GM19324 (cell line): ENCODE data around the gene P2RX3.

ENCODE experiments used
- ATAC-seq: cut with Tn5 transposase; IDR thresholded peaks from one replicate; pipeline ENCODE4 v1.9.1; 2021; ENCODE audit warnings: mild to moderate bottlenecking, moderate library complexity; ENCODE audit not compliant: unreplicated experiment, low FRiP score

Gene P2RX3

DNA sequence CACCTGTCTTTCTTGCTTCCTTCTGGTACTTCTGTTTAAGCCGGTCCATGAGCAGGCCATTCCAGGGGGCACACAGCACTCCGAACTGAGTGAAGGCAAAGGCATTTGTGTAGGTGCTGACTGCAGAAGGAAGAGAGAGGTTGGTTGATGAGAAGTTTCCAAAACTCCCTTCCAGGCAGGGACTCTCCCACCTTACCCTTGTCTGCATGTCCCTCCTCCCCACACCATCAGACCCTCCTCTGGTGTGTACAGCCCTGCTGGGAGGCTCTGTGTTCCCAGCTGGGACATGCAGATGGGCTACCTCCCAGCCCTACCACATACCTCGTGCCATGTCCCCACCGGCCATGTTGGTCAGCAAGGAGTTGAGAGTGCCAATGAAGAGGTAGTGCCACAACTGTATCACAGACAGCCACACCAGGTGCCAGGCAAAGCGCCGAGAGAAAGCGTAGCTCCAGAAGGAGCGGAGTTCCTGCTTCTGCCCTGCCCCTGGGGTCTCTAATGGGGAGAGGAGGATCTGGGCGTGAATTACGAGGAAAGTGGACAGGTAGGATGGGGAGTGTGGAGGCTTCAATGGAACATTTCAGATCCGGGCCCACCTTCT is 76.6 kb downstream of the P2RX3 start:
- no peak for ATAC-seq

DNA sequence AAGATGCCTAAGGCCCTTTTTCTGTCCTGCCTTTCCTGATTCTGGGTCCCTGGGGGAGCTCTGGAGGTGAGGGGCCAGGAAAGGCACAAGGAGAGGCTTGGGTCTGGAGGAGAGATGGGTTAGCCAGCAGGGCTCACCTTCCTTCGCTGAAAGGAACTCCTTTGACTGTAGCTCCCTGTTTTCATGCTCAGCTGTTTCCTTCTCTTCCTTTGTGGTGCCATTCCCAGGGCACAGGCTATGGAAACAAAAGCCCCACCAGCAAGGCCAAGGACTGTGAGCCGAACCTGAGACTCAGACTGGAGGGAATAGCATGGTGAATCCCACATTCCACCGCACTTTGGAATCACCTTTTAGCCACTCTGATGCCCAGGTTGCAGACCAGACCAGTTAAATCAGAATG is 78.3 kb downstream of the P2RX3 start:
- ATAC-seq: no peak

DNA sequence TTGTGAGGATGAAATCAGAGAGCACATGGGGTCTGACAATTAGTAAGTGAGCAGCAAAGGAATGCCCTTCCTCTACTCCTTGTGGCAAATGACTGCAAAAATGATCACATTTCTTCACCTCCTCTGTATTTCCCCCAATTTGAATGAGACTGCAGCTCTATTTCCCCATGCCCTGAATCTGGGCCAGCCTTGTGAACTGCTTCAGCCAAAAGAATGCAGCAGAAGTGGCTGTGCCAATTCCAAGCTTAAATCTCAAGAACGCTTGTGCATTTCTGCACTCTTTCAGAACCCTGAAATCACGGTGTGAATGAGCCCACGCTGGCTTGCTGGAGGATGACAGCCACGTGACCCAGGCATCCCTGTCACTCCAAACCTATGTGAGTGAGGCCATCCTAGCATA is 78.9 kb downstream of the P2RX3 start:
- no peak for ATAC-seq

DNA sequence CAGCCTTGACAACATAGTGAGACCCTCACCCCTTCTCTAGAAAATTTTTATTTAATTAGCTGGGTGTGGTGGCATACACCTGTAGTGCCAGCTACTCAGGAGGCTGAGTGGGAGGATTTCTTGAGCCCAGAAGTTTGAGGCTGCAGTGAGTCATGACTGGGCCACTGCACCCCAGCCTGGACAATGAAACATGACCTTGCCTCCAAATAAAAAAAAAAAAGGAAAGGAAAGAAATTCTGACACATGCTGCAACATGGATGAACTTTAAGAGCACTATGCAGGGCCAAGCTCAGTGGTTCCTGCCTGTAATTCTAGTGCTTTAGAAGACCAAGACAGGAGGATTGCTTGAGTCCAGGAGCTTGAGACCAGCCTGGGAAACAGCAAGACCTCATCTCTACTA is 80.0 kb downstream of the P2RX3 start:
- no peak for ATAC-seq

DNA sequence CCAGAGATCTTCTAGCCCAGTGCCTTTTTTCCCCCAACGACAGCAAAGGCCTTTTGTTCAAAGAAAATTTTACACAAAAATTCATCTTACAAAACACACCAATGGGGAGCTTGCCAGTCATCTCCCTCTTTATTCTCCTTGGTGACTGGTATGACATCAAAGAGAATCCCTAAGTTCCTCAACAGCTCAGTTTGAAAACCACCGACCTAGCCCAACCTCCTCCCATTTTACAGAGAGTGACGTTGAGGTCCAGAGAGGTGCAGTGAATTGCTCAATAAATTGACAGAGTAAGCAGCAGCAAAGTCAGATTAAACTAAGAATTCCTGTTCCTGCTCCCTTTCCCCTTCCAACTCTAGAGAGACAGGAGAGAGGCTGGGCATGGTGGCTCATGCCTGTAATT is 81.0 kb downstream of the P2RX3 start:
- ATAC-seq: no peak

DNA sequence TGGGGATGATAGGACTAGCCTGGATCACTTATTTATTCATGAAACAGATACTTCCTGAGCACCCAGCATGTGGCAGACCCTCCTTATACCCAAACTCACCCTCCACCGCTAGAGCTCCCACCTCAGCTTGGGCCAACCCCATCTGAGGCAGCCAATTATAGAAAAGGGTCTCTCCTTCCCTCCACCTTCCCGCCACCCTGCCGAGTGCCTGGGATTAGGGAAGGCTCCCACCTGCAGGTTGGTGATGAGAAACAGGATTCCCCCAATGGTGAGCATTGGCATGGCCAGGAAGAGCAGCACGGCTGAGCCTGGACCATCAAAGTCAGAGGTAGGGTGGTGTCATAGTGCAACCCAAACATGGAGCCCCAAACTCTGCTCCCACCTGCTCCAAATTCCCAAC is 82.9 kb downstream of the P2RX3 start:
- ATAC-seq: no peak

DNA sequence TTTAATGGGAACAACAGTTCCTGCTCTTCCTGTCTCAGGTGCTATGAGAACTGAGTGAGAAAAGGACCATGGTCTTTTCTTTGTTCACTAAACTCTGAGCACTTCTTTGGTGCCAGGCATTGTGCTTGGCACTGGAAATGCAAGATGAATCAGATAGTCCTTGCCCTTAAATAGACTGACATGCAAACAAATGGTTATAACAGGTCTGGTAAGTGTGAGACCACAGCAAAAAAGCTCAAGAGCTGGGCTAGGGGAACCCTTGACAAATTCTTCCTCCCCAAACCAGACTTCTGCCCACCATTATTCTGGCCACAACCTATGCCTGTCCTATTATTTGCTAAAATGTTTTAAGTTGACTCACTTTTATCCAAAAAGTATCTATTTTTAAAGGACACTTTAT is 83.7 kb downstream of the P2RX3 start:
- ATAC-seq: no peak
